DMS79 (cell line): ENCODE results near the gene HIGD2B.
"Not testable (repeated sequence)": the region's sequence is repeated elsewhere in the genome, so short reads cannot be mapped to it uniquely, and the experiment has no call there.

Experiments used
- DNase-seq: peaks from one replicate; lab custom pipeline; 2025; lab: John Stamatoyannopoulos, UW

Gene HIGD2B

DNA sequence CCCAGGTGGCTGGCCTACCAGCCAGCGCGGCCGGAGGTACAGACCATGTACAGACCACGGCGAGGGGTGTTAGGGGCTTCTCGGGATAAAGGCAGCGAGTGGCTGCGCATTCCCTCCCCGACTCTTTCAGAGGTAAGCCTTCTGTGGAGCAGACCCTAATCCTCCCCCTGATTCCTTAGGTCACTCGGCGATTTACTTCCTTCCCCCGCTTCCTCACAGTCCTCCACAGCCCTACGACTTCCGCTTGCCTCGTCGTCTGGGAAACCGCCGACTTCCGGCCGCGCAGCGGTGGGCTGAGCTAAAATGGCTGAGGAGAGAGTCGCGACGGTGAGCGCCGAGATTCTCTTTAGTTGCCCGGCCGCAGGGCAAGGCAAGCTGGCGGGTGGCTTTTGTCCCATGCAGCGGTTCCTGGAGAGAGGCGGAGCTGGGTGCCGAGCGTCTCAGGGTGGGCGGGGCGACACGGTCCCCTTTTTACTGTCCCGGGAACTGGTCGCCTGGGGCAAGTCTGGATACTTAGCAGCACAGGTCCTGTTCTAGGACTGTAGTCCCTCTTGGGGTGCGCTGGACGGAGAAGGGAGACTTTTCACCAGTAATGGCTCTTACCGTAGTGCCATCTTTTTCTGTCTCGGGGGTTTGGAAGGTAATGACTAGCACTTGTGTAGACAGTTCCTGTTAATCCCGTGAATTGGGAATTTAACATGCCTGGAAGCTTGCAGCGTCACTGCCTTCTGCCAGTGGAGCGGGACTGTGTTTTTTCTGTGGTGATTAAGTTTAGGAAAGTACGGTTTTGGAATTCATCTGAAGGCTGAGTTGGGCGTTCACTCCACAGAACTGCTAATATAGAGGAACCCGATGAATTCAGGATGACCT is at the start of gene HIGD2B, which contains the start of gene BBS4:
TSS of gene HIGD2B (minus strand) at position 258 of the 870 bp plus-strand sequence. CDS start 9,808 bp downstream, outside the sequence.
TSS of gene BBS4 (plus strand) at position 283 of the 870 bp plus-strand sequence. CDS start at position 304, 21 bp downstream.
- no peak for DNase-seq

- no peak for DNase-seq
These were observed 49.1 kb upstream of the HIGD2B start for GRCh38 chr15:72735111-72735510.

GRCh38 chr15:72733941-72734738 is 48.2 kb upstream of the HIGD2B start:
- no peak for DNase-seq

- no peak for DNase-seq
These were observed 46.5 kb upstream of the HIGD2B start for GRCh38 chr15:72732516-72732915.

DNA sequence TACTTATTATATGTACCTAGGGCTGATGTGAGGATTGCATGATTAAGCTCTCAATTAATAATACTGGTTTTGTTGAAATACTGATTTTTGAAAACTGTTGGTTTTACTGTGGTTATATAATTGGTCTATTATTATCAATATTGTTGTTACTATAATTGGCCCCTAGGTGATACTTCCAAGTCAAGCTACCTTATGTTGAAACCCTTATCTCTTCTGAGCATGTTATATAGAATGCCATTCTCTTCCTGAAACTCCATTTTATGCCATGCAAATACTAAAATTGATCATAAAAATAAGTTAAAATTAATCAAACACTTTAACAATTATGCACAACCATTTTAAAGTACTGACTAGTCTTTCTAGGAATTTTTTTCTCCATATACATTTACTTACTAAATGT is 46.1 kb upstream of the HIGD2B start:
- no peak for DNase-seq

GRCh38 chr15:72728821-72729220 is 42.8 kb upstream of the HIGD2B start:
- no peak for DNase-seq

- DNase-seq, result not testable (repeated sequence)
These were observed 42.3 kb upstream of the HIGD2B start for GRCh38 chr15:72728249-72728648.

DNA sequence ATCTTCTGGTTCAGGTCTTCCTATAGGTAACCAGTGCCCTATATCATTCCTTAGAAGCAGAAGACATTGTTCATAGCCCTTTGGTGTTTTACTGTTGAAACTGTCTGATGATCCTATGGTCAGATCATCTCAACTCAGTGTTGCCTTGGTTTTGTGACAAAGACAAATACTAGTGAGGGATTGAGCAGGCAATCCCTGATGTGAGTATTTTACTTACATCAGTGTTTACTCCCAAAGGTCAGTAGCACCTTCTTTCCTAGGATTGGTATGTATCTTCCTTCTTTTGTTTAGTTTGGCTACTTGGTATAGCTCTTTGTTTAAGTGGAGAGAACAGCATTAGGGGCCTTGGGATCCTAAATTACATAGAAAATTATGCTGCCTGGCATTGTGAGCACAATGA is 41.2 kb upstream of the HIGD2B start:
- DNase-seq, result no peak

DNA sequence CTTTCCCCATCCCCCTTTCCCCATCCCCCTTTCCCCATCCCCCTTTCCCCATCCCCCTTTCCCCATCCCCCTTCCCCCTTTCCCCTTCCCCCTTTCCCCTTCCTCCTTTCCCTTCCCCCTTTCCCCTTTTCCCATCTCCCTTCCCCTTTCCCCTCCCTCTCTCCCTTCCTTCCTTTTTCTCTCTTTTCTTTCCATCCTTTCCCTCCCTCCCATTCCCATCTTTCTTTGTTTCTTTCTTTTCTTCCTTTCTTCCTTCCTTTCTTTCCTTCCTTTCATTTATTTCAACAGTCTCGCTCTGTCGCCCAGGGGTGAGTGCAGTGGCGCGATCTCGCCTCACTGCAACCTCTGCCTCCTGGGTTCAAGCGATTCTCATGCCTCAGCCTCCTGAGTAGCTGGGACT is 39.9 kb upstream of the HIGD2B start:
- not testable (repeated sequence) for DNase-seq

- DNase-seq, result no peak
These were observed 39.5 kb upstream of the HIGD2B start for GRCh38 chr15:72725446-72725845.

DNA sequence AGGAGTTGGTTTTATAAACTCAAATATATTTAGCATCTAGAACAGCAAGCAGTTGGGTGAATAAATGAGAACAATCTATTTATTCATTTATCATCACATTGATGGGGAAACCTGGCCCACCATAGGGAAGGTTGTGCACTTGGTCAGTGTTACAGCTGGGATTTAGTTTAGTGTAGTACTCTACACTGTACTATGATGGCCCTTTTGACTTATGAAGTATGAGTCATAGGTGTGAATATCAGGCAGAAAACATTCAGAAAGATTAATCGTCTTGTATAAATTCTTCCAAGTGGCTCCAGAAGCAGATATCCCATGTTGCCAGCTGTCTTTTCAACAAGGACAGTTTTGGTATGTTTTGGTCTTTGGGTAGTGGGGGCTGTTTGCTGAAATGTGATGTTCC is 38.0 kb upstream of the HIGD2B start:
- no peak for DNase-seq

GRCh38 chr15:72722071-72722696 is 36.2 kb upstream of the HIGD2B start:
- no peak for DNase-seq

DNA sequence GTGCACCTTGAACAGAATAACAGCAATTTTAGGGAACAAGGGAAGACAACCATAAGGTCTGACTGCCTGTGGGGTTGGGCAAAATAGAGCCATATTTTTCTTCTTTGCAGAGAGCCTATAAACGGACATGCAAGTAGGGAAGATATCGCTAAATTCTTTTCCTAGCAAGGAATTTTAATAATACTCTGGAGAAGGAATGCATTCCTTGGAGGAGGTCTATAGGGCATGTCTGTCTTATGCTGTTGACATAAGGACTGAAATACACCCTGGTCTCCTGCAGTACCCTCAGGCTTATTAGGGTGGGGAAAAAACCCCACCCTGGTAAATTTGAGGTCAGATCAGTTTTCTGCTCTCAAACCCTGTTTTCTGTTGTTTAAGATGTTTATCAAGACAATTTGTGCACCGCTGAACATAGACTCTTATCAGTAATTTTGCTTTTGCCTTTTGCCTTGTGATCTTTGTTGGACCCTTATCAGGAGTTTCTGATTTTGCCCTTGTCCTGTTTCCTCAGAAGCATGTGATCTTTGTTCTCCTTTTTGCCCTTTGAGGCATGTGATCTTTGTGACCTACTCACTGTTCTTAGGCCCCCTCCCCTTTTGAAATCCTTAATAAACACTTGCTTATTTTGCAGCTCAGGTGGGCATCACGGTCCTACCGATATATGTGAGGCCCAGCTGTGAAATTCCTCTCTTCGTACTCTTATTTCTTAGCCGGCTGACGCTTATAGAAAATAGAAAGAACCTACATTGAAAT is 22.7 kb upstream of the HIGD2B start:
- DNase-seq, result not testable (repeated sequence)

- DNase-seq, result no peak
These were observed 20.3 kb upstream of the HIGD2B start for GRCh38 chr15:72706266-72706665.

- DNase-seq, result no peak
These were observed 14.1 kb upstream of the HIGD2B start for GRCh38 chr15:72700076-72700475.

DNA sequence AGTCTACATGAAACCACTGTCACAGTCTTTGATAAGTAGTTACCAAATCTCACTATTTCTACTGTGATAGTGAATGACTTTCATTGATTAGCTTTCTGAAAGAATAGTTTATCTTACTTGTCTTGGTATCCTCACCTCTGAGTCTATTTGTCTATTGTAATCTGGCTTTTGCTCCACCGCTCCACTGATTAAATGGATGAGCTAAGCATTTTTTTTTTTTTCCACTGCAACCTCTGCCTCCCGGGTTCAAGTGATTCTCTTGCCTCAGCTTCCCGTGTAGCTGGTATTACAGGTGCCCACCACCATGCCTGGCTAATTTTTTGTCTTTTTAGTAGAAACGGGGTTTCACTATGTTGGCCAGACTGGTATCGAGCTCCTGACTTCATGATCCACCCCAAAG is 13.0 kb upstream of the HIGD2B start:
- no peak for DNase-seq

- DNase-seq, result no peak
These were observed 5.0 kb upstream of the HIGD2B start for GRCh38 chr15:72690938-72691337.

GRCh38 chr15:72688697-72689096 is 2.7 kb upstream of the HIGD2B start:
- no peak for DNase-seq

DNA sequence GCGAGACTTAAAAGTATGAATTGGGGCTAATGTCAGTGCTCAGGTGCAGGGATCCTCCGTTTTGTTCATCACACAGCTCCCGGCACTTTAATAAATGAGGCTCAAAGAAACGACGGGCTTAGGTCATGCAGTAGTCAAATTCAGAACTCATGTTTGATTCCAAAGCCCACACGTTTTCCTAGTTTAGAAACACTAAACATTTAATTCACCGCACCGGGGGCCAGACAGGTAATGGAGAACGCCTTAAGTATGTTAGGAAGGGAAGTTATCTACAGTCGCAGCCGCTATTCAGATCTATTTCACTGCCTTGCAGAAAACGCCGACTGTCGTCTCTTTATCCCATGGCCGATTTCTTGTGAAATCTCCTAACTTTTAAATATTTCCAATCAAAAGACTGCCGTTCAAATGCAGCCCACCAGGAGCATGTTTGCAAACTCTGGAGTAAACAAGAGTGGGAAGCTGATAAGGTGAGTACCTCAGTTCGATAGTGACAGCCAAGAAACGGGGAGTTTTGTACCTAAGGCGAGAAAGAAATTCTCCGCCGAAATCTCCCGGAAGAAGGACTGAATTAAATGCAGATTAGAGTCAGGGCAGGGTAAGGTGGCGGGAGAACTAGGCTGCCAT is 569 bp downstream of the HIGD2B start:
- no peak for DNase-seq

DNA sequence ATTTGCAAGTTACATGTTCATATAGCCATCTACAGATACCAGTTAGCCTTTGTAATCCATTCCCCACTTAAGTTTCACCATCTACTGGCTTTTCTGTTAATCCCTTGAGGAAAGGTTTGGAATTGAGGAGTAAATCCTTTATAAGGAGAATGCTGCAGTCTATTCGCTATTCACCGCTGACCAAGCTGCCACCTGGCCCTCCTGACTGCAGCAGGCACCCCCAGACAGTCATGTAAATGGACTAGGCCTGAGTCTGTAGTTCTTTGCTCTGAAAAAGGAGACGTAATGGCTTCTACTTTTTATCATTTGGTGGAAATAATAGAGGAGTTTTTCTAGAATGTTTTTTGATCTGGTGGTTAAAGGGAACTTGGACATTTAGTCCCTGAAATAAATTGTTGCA is 3.2 kb downstream of the HIGD2B start:
- DNase-seq, result no peak

- DNase-seq, result no peak
These were observed 5.1 kb downstream of the HIGD2B start for GRCh38 chr15:72680931-72681330.
